Fibroblast of skin of back (primary cell): ENCODE measurements around the gene NUDT3.
"Not testable (repeated sequence)": the region's sequence is repeated elsewhere in the genome, so short reads cannot be mapped to it uniquely, and the experiment has no call there.

Experiments used
- DNase-seq: peaks from one replicate; pipeline ENCODE4 v3.0.0-alpha.2; 2013

NUDT3 gene

GRCh38 chr6:34369385-34369784, 23.1 kb downstream of the NUDT3 start:
- no peak for DNase-seq

GRCh38 chr6:34366639-34366921, 25.9 kb downstream of the NUDT3 start:
- DNase-seq = no peak

- peak; percentile 78 for DNase-seq
Measured at GRCh38 chr6:34365781-34366638, 26.5 kb downstream of the NUDT3 start.

- not testable (repeated sequence) for DNase-seq
Measured at GRCh38 chr6:34363681-34364075, 28.8 kb downstream of the NUDT3 start.

GRCh38 chr6:34362909-34363680, 29.4 kb downstream of the NUDT3 start:
- DNase-seq = no peak

- DNase-seq = no peak
Measured at GRCh38 chr6:34362176-34362575, 30.3 kb downstream of the NUDT3 start.

GRCh38 chr6:34360556-34360955, 31.9 kb downstream of the NUDT3 start:
- DNase-seq = peak; percentile 86

- DNase-seq = peak; percentile 78
Measured at GRCh38 chr6:34359418-34360158, 32.9 kb downstream of the NUDT3 start.

- DNase-seq = peak; percentile 72
Measured at GRCh38 chr6:34358389-34358905, 34.0 kb downstream of the NUDT3 start.

GRCh38 chr6:34357937-34358336, 34.5 kb downstream of the NUDT3 start:
- DNase-seq = no peak

GRCh38 chr6:34355889-34356288, 36.6 kb downstream of the NUDT3 start:
- DNase-seq = no peak

- not testable (repeated sequence) for DNase-seq
Measured at GRCh38 chr6:34354230-34354629, 38.2 kb downstream of the NUDT3 start.

- not testable (repeated sequence) for DNase-seq
Measured at GRCh38 chr6:34353530-34353929, 38.9 kb downstream of the NUDT3 start.

- peak; percentile 35 for DNase-seq
Measured at GRCh38 chr6:34352305-34352937, 40.0 kb downstream of the NUDT3 start.

- no peak for DNase-seq
Measured at GRCh38 chr6:34350934-34351217, 41.6 kb downstream of the NUDT3 start.

GRCh38 chr6:34350137-34350933, 42.1 kb downstream of the NUDT3 start:
- no peak for DNase-seq

GRCh38 chr6:34349211-34349610, 43.3 kb downstream of the NUDT3 start:
- no peak for DNase-seq

- no peak for DNase-seq
Measured at GRCh38 chr6:34347303-34347702, 45.2 kb downstream of the NUDT3 start.

GRCh38 chr6:34346175-34347119, 46.0 kb downstream of the NUDT3 start:
- DNase-seq = no peak

- no peak for DNase-seq
Measured at GRCh38 chr6:34343806-34344205, 48.7 kb downstream of the NUDT3 start.

GRCh38 chr6:34342247-34342646, 50.2 kb downstream of the NUDT3 start:
- DNase-seq = no peak
